ENCODE data around the gene PPARG.

GRCh38 chr3:12316253-12316652 is 27.4 kb downstream of the PPARG start:
- TF ChIP-seq, protein P1, sequence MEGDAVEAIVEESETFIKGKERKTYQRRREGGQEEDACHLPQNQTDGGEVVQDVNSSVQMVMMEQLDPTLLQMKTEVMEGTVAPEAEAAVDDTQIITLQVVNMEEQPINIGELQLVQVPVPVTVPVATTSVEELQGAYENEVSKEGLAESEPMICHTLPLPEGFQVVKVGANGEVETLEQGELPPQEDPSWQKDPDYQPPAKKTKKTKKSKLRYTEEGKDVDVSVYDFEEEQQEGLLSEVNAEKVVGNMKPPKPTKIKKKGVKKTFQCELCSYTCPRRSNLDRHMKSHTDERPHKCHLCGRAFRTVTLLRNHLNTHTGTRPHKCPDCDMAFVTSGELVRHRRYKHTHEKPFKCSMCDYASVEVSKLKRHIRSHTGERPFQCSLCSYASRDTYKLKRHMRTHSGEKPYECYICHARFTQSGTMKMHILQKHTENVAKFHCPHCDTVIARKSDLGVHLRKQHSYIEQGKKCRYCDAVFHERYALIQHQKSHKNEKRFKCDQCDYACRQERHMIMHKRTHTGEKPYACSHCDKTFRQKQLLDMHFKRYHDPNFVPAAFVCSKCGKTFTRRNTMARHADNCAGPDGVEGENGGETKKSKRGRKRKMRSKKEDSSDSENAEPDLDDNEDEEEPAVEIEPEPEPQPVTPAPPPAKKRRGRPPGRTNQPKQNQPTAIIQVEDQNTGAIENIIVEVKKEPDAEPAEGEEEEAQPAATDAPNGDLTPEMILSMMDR (IDR thresholded peaks at IDR 0.05), result no peak
- TF ChIP-seq POLR2A (IDR thresholded peaks at IDR 0.05), result no peak

Measured in suprapubic skin (tissue), 3 donors.